GM18499 (cell line): ENCODE data around the gene PPP1R27.

Experiments
- ATAC-seq: cut with Tn5 transposase; IDR thresholded peaks from one replicate; pipeline ENCODE4 v1.9.1; 2021; ENCODE audit warnings: moderate number of reproducible peaks; ENCODE audit not compliant: insufficient read depth, unreplicated experiment

The PPP1R27 gene

GRCh38 chr17:81807210-81807719, 27.6 kb downstream of the PPP1R27 start:
- no peak for ATAC-seq

GRCh38 chr17:81806461-81807209, 28.2 kb downstream of the PPP1R27 start:
- no peak for ATAC-seq

- ATAC-seq = no peak
Measured at GRCh38 chr17:81805707-81806460, 29.0 kb downstream of the PPP1R27 start.

- no peak for ATAC-seq
Measured at GRCh38 chr17:81804559-81805399, 30.1 kb downstream of the PPP1R27 start.

GRCh38 chr17:81803728-81804558, 30.9 kb downstream of the PPP1R27 start, which contains the start of gene GCGR:
TSS of gene GCGR (plus strand) at chr17:81804150. CDS start at chr17:81809019, 4,869 bp downstream.
- ATAC-seq = no peak

GRCh38 chr17:81802856-81803643, 31.8 kb downstream of the PPP1R27 start:
- ATAC-seq = no peak

- ATAC-seq = no peak
Measured at GRCh38 chr17:81802048-81802758, 32.6 kb downstream of the PPP1R27 start.

- no peak for ATAC-seq
Measured at GRCh38 chr17:81801327-81801726, 33.5 kb downstream of the PPP1R27 start.

GRCh38 chr17:81794509-81794908, 40.3 kb downstream of the PPP1R27 start:
- no peak for ATAC-seq

GRCh38 chr17:81794074-81794476, 40.8 kb downstream of the PPP1R27 start:
- no peak for ATAC-seq

- no peak for ATAC-seq
Measured at GRCh38 chr17:81792675-81793615, 41.9 kb downstream of the PPP1R27 start.
